ENCODE data around the gene R3HDML. TPM values are rescaled to one million over a fixed set of nuclear protein-coding genes. Genes with fewer than 3 reads are reported as not detected.
"Not testable (repeated sequence)": the region's sequence is repeated elsewhere in the genome, so short reads cannot be mapped to it uniquely, and the experiment has no call there.

Gene R3HDML
- total RNA-seq, 4 donors from 2014 or later = not detected

- TF ChIP-seq CTCF (IDR thresholded peaks at IDR 0.05) = no peak
- TF ChIP-seq POLR2AphosphoS5 (IDR thresholded peaks at IDR 0.05) = no peak
- no peak for TF ChIP-seq EP300 (IDR thresholded peaks at IDR 0.05)
- no peak for TF ChIP-seq POLR2A (IDR thresholded peaks at IDR 0.05; ENCODE audit: low read depth)
- 79% methylated on average over 7 of the region's 7 CpGs for WGBS
- intact Hi-C loops (cut with DNase I) = no loop called here
Measured at GRCh38 chr20:44296011-44296410, 40.8 kb upstream of the R3HDML start.

GRCh38 chr20:44297721-44298120 lies 39.1 kb upstream of the R3HDML start:
- no peaks in the 10 kb centered on the region for H3K27me3 ChIP-seq
- no peak overlapping the region for H3K27ac ChIP-seq (replicated peaks in 1 of 4)
- intact Hi-C loops (cut with DNase I) = no loop called here
- DNase-seq (ENCODE audit: extremely low spot score) = no peak
- no peak overlapping the region for H3K4me3 ChIP-seq
- TF ChIP-seq EP300 (IDR thresholded peaks at IDR 0.05) (no peak), CTCF (IDR thresholded peaks at IDR 0.05) (no peak), POLR2A (IDR thresholded peaks at IDR 0.05; ENCODE audit: low read depth) (no peak), POLR2AphosphoS5 (IDR thresholded peaks at IDR 0.05) (no peak)
- no peaks in the 10 kb centered on the region for H3K36me3 ChIP-seq
- H3K4me1 ChIP-seq = peaks cover 0 to 6% (median 0%) of the 10 kb centered on the region in 4 donors
- no peaks in the 10 kb centered on the region for H3K9me3 ChIP-seq
- 91% methylated on average over 4 of the region's 4 CpGs for WGBS

More at GRCh38 chr20:44296011-44296410, 40.8 kb upstream of the R3HDML start:
- no peak for DNase-seq (ENCODE audit: extremely low spot score)
- Histone ChIP-seq H3K27ac (replicated peaks in 1 of 4) (no peak overlapping the region), H3K4me1 (peaks cover 0 to 6% (median 0%) of the 10 kb centered on the region in 4 donors), H3K36me3 (peaks cover 0 to under 1% (median 0%) of the 10 kb centered on the region in 4 donors), H3K4me3 (no peak overlapping the region), H3K27me3 (no peaks in the 10 kb centered on the region), H3K9me3 (no peaks in the 10 kb centered on the region)

GRCh38 chr20:44299011-44299535 lies 37.8 kb upstream of the R3HDML start:
- H3K4me3 ChIP-seq; H3K9me3 ChIP-seq; H3K4me1 ChIP-seq; intact Hi-C loops (cut with DNase I); H3K36me3 ChIP-seq; H3K27me3 ChIP-seq; H3K27ac ChIP-seq (replicated peaks in 1 of 4); DNase-seq (ENCODE audit: extremely low spot score): not testable (repeated sequence)
- WGBS = 88% methylated on average over 5 of the region's 42 CpGs

- Histone ChIP-seq H3K27ac (replicated peaks in 1 of 4) (no peak overlapping the region), H3K27me3 (no peaks in the 10 kb centered on the region), H3K9me3 (no peaks in the 10 kb centered on the region), H3K36me3 (peaks cover 0 to 14% (median 3%) of the 10 kb centered on the region in 4 donors), H3K4me1 (peaks cover 0 to 10% (median 0%) of the 10 kb centered on the region in 4 donors), H3K4me3 (no peak overlapping the region)
- intact Hi-C loops (cut with DNase I) = loop anchor here (10.0 kb wide), 1 partner anchor 186 kb away; no protein-coding TSS in a partner anchor
- TF ChIP-seq CTCF (IDR thresholded peaks at IDR 0.05) (no peak), POLR2A (IDR thresholded peaks at IDR 0.05; ENCODE audit: low read depth) (no peak), POLR2AphosphoS5 (IDR thresholded peaks at IDR 0.05) (no peak), EP300 (IDR thresholded peaks at IDR 0.05) (no peak)
- no peak for DNase-seq (ENCODE audit: extremely low spot score)
Measured at GRCh38 chr20:44301285-44301684, 35.6 kb upstream of the R3HDML start.

GRCh38 chr20:44302026-44302669 lies 34.7 kb upstream of the R3HDML start:
- intact Hi-C loops (cut with DNase I) = loop anchor here (10.0 kb wide), 1 partner anchor 187 kb away; no protein-coding TSS in a partner anchor
- H3K4me3 ChIP-seq = no peak overlapping the region
- no peak overlapping the region for H3K27ac ChIP-seq (replicated peaks in 1 of 4)
- no peak for DNase-seq (ENCODE audit: extremely low spot score)
- 69% methylated on average over 5 of the region's 5 CpGs for WGBS
- H3K36me3 ChIP-seq = peaks cover 0 to 21% (median 10%) of the 10 kb centered on the region in 4 donors
- TF ChIP-seq POLR2AphosphoS5 (IDR thresholded peaks at IDR 0.05) (no peak), POLR2A (IDR thresholded peaks at IDR 0.05; ENCODE audit: low read depth) (no peak), CTCF (IDR thresholded peaks at IDR 0.05) (no peak), EP300 (IDR thresholded peaks at IDR 0.05) (no peak)
- H3K9me3 ChIP-seq = no peaks in the 10 kb centered on the region
- no peaks in the 10 kb centered on the region for H3K27me3 ChIP-seq
- peaks cover 0 to 10% (median 0%) of the 10 kb centered on the region in 4 donors for H3K4me1 ChIP-seq
